Measurements from ENCODE around the gene ARHGAP18.

The ARHGAP18 gene

DNA sequence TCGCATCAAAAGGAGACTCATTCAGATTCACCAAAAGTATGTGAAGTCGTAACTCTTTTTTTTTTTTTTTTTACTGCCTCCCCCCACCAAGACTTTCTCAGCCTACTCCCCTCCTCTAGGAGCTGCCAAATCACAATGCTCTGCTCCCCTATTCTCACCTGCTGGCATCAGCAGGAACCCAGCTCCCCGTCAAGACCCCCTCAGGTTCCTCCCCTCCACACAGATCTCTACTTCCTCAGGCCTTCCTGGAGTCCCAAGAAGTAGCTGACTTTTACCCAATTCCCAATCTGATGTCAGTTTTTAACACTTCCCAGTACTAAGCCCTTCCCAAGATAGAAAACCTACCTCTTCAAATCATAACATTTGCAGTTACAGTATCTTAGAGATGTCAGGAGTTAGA lies 39.3 kb downstream of the ARHGAP18 start:
- no peak for DNase-seq (ENCODE audit: low spot score)

GRCh38 chr6:129667621-129668020 lies 42.4 kb downstream of the ARHGAP18 start:
- no peak for DNase-seq (ENCODE audit: low spot score)

DNA sequence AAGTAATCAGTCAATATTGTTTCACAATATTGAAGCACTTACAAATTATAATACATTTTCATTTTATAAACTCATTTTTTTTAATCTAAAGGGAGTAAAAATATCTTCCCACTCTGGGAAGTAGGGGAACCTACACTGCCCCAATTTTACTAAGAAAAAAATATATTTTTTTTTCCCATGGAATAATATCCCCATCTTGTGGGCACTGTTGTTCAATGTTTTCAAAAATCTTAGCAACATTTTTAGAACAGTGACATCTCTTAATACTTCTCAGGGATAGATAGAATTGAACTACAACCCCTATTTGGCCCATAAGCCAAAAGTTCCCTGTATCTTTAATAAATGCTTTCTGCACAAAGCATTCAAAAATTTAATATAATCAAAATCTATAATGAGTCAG lies 42.9 kb downstream of the ARHGAP18 start:
- no peak for DNase-seq (ENCODE audit: low spot score)

DNA sequence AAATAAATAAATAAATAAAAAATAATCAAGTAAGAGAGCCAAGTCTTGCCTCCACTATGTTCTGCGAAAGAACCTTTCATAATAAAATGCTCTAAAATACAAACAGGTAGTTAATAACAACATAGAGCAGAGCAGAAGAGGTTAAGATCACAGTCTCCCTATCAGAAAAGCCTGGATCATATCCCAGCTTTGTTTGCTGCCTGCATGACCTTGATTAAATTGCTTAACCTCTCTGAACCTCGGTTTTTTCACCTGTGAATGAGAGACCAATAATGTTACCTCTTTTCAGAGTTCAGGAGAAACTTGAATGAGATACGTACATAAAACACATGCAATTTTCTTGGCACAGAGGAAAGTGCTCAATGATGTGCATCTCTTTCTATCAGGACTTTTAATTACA lies 44.4 kb downstream of the ARHGAP18 start:
- no peak for DNase-seq (ENCODE audit: low spot score)

GRCh38 chr6:129663531-129663930 lies 46.4 kb downstream of the ARHGAP18 start:
- DNase-seq (ENCODE audit: low spot score): no peak

GRCh38 chr6:129662980-129663431 lies 47.0 kb downstream of the ARHGAP18 start:
- no peak for DNase-seq (ENCODE audit: low spot score)

- peak; percentile 21 for DNase-seq (ENCODE audit: low spot score)
Observed at GRCh38 chr6:129662406-129662766, 47.6 kb downstream of the ARHGAP18 start.

- peak; percentile 56 for DNase-seq (ENCODE audit: low spot score)
Observed at GRCh38 chr6:129661536-129662405, 48.2 kb downstream of the ARHGAP18 start.

GRCh38 chr6:129660346-129660676 lies 49.7 kb downstream of the ARHGAP18 start:
- no peak for DNase-seq (ENCODE audit: low spot score)

GRCh38 chr6:129659590-129660345 lies 50.2 kb downstream of the ARHGAP18 start:
- DNase-seq (ENCODE audit: low spot score): no peak

DNA sequence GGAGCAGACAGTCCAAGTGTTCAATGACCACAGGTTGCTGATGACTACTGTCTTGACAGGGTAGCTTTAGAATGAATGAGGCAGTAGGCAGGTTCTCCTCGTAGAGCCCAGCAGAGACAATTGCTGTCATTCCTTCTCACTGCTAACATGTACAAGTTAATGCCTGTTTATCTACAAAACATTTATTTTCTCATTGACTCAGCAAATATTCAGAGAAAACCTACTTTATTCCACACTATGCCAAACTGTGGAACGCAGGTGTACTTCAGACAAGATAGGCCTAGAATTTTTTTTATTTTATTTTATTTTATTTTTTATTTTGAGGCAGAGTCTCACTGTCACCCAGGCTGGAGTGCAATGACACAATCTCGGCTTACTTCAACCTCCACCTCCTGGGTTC lies 50.8 kb downstream of the ARHGAP18 start:
- no peak for DNase-seq (ENCODE audit: low spot score)

- peak; percentile 53 for DNase-seq (ENCODE audit: low spot score)
Observed at GRCh38 chr6:129657483-129657882, 52.5 kb downstream of the ARHGAP18 start.

DNA sequence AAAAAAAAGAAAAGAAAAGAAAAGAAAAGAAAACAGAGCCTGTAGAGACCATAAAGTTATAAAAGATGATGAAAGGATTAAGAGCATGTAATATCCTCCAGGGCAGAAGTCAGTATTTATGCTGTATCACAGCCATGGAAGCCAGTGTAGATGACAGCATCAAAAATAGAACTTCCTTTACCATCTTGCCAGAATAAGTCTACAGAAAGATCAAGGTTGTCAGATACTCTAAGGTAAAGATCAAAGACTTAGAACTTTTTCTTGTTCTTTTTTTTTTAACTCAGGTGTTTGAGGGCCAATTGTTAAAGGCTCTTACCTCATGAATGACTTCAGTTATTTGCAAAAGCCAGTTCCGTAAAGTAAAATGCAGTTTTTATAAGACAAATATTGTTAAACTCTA lies 54.6 kb downstream of the ARHGAP18 start:
- DNase-seq (ENCODE audit: low spot score): no peak

DNA sequence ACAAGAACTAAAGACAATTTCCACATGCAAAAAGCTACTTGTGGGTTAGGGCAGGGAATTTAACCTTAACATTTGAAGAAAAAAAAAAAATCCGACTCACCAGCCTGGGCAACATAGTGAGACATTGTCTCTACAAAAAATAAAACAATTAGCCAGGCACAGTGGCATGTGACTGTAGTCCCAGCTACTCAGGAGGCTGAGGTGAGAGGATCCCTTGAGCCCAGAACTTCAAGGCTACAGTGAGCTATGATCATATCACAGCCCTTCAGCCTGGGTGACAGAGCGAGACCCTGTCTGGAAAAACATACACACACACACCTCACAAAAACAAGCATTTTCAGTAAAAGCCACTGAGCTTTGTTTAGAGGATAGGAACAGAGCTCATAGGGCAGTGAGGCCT lies 56.2 kb downstream of the ARHGAP18 start:
- no peak for DNase-seq (ENCODE audit: low spot score)

DNA sequence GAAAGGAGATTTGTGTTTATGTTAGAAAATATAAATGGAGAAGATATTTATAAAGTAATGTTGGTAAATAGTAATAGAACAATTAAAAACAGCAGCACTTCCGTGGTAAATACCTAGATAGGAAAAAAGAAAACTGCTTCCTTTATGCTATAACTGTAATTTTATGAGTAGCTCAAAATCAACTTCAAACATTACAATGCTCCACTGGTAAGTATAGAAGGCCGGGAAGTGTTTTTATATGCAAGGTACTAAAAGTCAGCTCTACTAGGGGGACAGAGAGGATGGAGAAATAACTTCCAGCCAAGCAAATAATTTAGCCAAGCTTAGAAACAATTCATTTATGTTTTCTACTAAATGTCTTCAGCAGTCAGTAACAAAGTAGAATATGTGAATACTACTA lies 56.7 kb downstream of the ARHGAP18 start:
- DNase-seq (ENCODE audit: low spot score): no peak

GRCh38 chr6:129651291-129651691 lies 58.7 kb downstream of the ARHGAP18 start:
- DNase-seq (ENCODE audit: low spot score): no peak

DNA sequence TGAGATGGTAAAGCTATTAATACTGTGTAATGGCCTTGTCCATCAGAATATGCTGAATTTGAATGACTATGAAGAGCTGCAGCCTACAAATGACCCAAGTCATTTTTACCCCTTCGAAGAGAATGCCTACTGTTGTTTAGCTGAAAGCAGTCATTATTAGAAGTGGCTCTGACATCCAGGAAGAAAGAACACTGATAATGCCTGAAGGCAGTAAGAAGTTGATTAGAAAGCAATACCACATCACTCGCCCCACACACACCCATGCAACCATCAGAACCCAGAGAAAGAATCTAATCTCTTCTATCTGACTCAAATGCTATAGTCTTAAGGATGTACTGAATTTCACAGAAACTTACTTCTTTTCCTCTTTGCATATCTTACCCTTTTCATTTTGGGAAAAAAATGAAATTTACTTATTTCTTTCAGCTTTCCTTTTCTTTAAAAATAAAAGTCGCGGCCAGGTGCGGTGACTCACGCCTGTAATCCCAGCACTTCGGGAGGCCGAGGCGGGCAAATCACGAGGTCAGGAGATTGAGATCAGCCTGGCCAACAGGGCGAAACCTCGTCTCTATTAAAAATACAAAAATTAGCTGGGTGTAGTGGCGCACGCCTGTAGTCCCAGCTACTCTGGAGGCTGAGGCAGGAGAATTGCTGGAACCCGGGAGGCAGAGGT lies 61.0 kb downstream of the ARHGAP18 start:
- DNase-seq (ENCODE audit: low spot score): no peak

GRCh38 chr6:129647044-129647443 lies 62.9 kb downstream of the ARHGAP18 start:
- no peak for DNase-seq (ENCODE audit: low spot score)

GRCh38 chr6:129646642-129647041 lies 63.3 kb downstream of the ARHGAP18 start:
- DNase-seq (ENCODE audit: low spot score): no peak

- no peak for DNase-seq (ENCODE audit: low spot score)
Observed at GRCh38 chr6:129645830-129646579, 64.0 kb downstream of the ARHGAP18 start.

GRCh38 chr6:129645106-129645829 lies 64.7 kb downstream of the ARHGAP18 start:
- DNase-seq (ENCODE audit: low spot score): no peak

Data from Ammon's horn (tissue), 1 donor.